Activated gamma-delta T cell (primary cell): ENCODE data around the gene EIPR1.

Experiments
- DNase-seq: peaks from one replicate; lab custom pipeline; 2025; lab: John Stamatoyannopoulos, UW
- total RNA-seq, 2 donors: gene quantifications; one replicate each; lab custom pipeline; 2026; lab: John Stamatoyannopoulos, UW

Gene EIPR1
- total RNA-seq = 27.6 to 31.8 reads per million in 2 donors

- peak; percentile 96 for DNase-seq
Observed at GRCh38 chr2:3377612-3378432, at the start of gene EIPR1. TSS of gene EIPR1 (minus strand) at chr2:3377818. CDS start at chr2:3377689, 129 bp downstream.

DNA sequence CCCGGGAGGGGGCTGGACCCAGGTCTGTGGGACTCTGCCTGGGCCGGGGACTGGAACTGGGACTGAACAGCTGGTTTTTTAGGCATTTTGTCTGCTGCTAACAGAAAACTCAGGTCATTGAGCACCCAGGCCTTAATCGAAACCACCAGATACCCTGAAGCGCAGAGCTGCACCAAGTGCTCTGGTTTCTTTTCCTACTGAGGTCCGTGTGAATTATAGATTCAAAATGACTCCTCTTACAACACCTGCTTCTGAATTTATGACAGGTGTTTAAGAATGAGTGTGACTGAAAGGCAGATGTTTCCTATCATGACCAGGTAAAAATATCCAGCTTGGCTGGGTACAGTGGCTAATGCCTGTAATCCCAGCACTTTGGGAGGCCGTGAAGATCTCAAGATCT is 49.7 kb upstream of the EIPR1 start:
- DNase-seq = no peak

GRCh38 chr2:3426615-3427014 is 49.0 kb upstream of the EIPR1 start:
- DNase-seq = no peak

- no peak for DNase-seq
Observed at GRCh38 chr2:3424171-3424795, 46.7 kb upstream of the EIPR1 start.

- DNase-seq = peak; percentile 25
Observed at GRCh38 chr2:3423492-3424170, 46.0 kb upstream of the EIPR1 start.

DNA sequence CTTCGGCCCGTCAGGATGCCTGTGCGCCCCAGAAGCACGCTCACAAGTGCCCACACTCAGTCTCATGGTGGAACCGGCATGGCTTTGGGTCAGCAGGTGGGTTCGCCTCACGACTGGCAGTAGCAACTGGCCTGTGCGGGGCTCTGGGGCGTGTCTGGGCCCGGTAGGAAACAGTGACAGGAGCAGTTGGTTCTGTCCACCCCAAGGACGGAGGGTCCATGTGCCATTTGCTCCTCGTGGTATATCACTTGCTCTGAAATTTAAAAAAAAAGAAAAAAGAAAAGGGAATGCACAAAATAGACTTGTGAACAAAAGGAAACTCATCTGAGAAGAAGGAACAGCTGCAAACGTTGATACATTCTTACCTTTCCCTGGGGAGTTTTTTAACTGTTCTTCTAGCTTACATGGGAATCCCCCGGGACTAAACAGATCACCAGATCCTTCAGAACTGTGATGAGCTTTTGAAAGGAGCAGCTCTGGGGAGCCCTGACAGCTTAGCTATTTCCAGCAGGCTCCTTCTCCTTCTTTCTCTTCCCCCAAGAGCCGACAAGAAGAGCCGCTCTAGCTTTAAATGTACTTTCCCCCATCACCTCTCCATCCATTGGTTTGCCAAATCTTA is 44.7 kb upstream of the EIPR1 start:
- DNase-seq = no peak

- DNase-seq = no peak
Observed at GRCh38 chr2:3421580-3421979, 44.0 kb upstream of the EIPR1 start.

GRCh38 chr2:3420769-3421397 is 43.3 kb upstream of the EIPR1 start:
- DNase-seq = no peak

DNA sequence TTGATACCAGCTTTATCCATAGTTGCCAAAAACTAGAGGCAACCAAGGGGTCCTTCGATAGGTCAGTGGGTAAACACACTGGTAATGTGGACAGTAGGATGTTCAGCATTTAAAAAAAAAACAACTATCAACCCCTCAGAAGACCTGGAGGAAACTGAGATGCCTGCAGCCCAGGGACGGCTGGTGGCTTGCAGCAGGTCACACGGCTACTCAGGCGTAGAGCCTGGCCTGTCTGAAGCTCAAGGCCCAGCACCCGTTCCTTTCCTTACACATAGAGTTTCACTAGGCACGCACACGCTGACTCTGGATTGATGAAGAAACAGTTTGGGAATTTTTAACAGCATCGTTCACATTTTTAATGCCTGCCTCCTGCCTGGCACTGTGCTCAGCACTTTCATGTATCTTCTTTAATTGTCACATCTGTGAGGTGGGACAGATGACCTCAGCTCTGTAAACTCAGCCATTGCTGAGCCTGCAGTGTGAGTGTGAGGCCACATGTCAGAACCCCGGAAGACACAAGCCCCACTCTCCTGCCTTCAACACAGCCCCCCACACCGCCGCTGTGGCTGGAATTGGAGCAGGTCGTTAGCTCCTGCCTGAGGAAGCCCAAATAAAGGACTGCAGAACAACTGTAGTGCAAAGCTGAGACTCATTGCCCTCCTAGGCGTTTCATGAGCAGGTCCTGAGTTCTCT is 42.6 kb upstream of the EIPR1 start:
- no peak for DNase-seq

GRCh38 chr2:3418766-3419404 is 41.3 kb upstream of the EIPR1 start:
- no peak for DNase-seq

- DNase-seq = no peak
Observed at GRCh38 chr2:3414133-3414860, 36.7 kb upstream of the EIPR1 start.

GRCh38 chr2:3413697-3414096 is 36.1 kb upstream of the EIPR1 start:
- no peak for DNase-seq

DNA sequence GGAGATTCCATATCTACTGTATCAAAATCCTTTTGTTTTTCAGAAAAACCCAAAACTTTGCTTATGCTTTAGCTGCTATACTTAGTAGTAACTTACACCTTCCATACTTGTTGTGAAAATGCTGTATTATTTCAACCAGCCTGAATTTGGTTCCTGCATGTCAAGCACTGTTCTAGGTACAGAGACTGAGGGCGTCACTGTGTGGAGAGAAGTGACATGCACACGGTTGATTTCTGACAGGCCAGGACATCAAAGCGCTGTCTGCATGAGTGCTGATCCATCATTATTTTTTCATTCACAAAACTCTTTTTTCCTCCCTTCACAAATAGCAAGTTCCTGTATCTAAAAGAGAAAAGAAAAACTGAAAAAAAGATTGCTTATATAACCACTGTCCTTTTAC is 33.5 kb upstream of the EIPR1 start:
- no peak for DNase-seq

GRCh38 chr2:3409627-3410170 is 32.1 kb upstream of the EIPR1 start:
- DNase-seq = no peak

DNA sequence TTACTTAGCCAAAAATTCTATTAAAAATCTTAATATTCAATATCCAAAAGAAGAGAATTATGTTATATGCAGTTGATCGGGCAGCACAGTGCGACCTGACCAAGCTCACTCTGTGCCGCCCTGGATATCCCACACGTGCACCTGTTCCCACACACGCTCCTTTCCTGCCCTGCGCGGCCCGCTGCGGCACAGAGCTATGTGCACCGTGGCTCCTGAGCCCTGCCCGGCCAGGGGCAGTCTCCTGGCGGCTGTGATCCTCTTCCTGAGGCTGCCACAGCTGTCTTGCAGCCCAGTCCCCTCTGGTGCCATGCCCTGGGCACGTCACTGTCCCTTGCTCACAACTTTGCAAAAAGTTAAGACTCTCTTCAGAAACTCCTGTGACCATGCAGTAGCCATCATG is 31.2 kb upstream of the EIPR1 start:
- DNase-seq = no peak

- DNase-seq = no peak
Observed at GRCh38 chr2:3406501-3406900, 28.9 kb upstream of the EIPR1 start.

DNA sequence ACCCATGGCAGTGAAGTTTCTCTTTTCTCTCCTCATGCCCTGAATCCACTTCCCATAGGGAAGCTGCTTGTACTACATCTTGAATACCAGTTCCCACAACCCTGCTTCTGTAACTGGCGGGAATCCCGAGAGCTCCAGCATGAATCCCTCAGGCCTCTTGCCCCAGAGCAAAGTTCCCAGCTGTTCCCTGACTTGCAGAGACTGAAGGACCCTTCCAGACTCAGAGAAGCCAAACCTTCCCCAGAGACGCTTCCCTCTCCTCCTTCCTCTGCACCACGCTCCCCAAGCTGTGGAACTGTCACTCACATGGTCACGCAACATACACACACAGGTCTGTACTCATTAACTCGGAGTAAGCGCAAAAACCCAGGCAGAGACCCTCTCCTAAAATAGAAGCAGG is 28.3 kb upstream of the EIPR1 start:
- DNase-seq = no peak

- no peak for DNase-seq
Observed at GRCh38 chr2:3405307-3405706, 27.7 kb upstream of the EIPR1 start.

- no peak for DNase-seq
Observed at GRCh38 chr2:3404349-3404894, 26.8 kb upstream of the EIPR1 start.
